GM10266 (cell line): ENCODE measurements around the gene BCAR3.

Experiments
- DNase-seq: peaks from one replicate; pipeline ENCODE4 v3.0.0; 2012; ENCODE audit errors: extremely low spot score
- TF ChIP-seq, protein P1 (sequence below): IDR thresholded peaks from 2 replicates; pipeline ENCODE4 v1.5.1; 2012; ENCODE audit warnings: mild to moderate bottlenecking, low read depth; ENCODE audit not compliant: control insufficient read depth, insufficient read depth; ENCODE audit errors: missing control alignments

The BCAR3 gene

DNA sequence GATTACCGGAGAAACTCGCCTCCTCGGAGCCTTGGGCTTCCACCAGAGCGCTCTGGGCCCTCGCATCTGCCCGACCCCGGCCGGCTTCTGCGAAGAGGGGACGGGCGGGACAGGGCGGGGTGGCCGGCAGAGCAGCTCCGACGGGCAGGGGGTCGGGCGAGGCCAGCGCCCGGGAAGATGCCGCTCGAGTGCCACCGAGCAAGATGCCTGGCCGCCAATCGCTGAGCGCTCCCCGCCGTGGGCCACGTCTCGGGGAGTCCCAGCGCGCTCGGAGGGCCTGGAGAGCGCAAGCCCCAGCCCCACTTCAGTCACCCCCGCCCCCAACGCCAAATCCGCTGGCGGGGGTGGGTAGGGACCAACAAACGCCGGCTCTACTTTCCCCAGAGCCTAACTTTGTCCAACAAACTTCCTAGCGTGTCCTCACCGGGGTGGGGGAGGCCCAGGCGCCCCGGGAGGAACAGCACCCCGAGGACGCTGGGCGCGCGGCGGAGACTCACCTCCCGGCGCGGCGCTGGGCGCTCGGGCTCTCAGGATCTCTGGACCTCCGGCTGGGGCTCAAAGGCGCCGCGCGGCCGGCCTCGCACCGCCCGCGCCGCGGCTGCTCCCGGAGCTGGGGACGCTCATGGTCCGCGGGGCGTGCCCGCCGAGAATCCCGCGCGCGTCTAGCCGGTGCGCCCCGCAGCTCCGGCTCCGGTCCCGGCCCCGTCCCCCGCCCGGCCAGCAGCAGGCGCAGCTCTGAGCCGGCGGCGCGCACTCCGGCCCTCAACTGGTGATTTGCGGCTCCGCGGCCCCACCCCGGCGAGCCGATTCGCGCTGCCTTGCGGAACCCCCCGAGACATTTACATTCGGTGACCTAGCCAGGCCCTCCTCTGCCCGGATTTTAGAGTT, at the start of gene BCAR3:
TSS of gene BCAR3 (minus strand) at position 737 of the 888 bp plus-strand sequence. CDS start 6,907 bp downstream, outside the sequence.
- DNase-seq: peak; percentile 79
- TF ChIP-seq, protein P1, sequence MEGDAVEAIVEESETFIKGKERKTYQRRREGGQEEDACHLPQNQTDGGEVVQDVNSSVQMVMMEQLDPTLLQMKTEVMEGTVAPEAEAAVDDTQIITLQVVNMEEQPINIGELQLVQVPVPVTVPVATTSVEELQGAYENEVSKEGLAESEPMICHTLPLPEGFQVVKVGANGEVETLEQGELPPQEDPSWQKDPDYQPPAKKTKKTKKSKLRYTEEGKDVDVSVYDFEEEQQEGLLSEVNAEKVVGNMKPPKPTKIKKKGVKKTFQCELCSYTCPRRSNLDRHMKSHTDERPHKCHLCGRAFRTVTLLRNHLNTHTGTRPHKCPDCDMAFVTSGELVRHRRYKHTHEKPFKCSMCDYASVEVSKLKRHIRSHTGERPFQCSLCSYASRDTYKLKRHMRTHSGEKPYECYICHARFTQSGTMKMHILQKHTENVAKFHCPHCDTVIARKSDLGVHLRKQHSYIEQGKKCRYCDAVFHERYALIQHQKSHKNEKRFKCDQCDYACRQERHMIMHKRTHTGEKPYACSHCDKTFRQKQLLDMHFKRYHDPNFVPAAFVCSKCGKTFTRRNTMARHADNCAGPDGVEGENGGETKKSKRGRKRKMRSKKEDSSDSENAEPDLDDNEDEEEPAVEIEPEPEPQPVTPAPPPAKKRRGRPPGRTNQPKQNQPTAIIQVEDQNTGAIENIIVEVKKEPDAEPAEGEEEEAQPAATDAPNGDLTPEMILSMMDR: peak; percentile 52

DNA sequence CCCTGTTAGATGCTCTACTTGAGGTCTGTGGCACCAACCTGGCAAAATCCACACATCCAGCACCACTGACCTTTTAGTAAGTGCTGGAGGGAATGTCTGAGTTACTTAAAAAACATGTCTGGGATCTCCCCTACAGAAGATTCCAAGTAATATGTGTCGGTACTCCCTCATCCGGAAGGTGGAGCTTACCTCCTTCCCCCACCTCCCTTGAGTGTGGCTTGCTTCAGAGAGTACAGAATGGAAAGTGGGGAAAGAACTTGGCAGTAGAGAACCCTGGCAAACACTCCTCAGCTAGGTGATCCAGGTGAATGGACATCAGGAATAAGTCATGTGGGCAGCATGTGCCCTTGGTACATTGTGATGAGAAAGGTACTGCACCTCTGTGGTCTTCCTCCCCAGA, 49.0 kb upstream of the BCAR3 start:
- TF ChIP-seq, protein P1: no peak
- no peak for DNase-seq

DNA sequence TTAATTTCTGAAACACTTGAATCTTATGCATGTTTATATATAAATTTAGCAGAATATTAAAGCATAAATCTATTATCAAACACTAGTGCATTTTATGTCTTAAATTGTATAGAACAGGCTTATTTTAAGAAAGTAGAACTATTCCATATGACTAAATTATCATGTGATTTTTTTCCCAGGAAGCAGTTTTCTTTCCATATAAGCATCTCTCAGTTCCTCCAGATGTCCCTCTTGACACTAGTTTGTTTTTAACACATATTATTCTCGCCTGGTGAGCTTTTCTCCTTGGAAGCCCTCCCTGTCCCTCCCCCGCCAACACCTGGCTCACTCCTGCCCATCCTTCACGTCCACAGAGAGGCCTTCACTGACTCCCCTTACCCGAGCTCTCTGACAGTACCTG, 48.3 kb upstream of the BCAR3 start:
- TF ChIP-seq, protein P1: no peak
- DNase-seq: no peak

DNA sequence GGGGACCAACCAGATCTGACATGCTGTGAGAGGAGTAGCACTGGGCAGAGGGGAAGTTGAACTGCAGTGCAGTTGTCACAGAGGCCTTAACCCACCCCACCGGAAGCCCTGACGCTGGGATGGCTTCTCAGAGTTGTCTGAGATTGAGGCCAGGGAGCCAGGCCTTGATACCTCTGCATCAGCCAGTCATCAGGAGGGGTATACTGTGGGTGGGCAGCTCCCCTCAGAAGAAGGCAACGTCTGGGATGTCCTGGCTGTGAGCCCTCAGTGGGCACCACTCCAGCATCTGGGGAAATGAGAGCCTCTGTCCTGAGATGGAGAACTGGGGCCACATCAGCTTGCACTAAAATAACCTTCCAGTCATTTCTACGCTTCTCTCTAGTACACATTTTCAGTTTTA, 47.9 kb upstream of the BCAR3 start:
- TF ChIP-seq, protein P1: no peak
- no peak for DNase-seq

DNA sequence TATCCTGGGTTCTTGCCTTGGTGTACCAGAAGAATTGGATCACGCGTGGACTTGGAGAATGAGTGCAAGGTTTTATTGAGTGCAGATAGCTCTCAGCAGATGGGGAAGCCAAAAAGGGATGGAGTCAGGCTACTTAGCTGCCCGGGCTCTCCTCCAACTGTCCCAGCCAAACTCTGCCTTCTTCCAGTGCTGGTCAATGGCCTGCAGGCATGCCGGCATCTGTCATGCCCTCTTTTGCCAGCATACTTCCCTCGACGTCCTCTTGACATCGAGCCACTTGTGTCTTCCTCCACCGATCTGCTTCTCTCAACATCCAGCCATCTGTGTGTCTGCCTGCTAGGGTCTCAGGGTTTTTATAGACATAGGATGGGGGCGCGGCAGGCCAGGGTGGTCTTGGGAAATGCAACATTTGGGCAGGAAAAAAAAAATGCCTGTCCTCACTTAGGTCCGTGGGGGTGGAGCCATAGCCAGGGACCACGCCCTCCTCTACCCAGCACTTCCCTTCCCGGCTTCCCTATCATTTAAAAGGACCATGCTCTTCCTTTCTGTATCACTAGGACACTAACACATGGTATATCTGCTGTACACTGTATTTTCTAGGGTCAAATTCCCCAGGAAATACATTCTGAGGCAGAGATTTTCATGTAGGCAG, 47.0 kb upstream of the BCAR3 start:
- TF ChIP-seq, protein P1: no peak
- DNase-seq: no peak

DNA sequence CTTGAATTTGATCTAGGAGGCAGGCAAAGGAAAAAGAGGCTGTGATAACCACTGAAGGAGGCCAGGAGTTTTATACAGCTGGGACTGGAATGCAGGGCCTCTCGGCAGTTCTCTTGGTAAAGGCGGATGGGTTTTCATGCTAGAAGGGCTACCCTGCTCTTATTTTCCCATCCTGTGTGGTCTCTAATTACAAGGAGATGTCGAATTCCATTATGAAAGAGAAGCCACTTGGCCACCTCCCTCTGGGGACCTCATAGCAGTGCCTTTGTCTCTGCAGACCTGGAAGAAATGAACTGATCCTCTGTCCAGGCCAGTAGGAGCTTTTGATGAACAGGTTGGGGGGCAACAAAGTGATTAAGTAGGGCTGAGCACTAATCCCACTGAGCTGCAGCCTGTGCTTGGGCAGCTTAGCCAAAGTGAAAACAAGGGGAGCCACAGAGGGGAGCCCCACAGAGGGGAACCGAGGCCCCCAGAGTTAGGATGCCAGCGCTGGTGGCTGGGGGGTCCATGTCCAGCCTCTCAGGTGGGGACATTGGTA, 42.2 kb upstream of the BCAR3 start:
- no peak for DNase-seq
- TF ChIP-seq, protein P1: no peak
